H1 (cell line): Measurements from ENCODE around the gene ISG20L2. TPM values are rescaled to one million over a fixed set of nuclear protein-coding genes. Genes with fewer than 3 reads are reported as not detected.

Source experiments
- EGR1 ChIP-seq: IDR thresholded peaks from 2 replicates; pipeline ENCODE4 v1.6.1; 2011; ENCODE audit warnings: low read depth, low read length, borderline replicate concordance
- KDM4A ChIP-seq: IDR thresholded peaks from one replicate; pipeline ENCODE4 v1.7.1; 2012; ENCODE audit warnings: low read depth, mild to moderate bottlenecking, moderate library complexity, low read length, inconsistent platforms; ENCODE audit not compliant: severe bottlenecking
- PHF8 ChIP-seq: fragments of 200-600 bp; sonication (generic); conservative IDR thresholded peaks from 2 replicates; pipeline ENCODE4 v1.7.1; 2012; ENCODE audit warnings: low read depth, mild to moderate bottlenecking, inconsistent platforms, low read length, moderate library complexity
- polyA plus RNA-seq, 7 experiments: library from polyadenylated mRNA; depleted of rRNA in 3 of 7; stranded (reverse) in 5 of 7; unstranded in 2 of 7; fragments of >200 nt in 5 of 7; fragments of 200-250 nt in 2 of 7; gene quantifications; 1 replicate in 5 of 7; 2 replicates in 1 of 7; 4 replicates in 1 of 7; pipeline versions ENCODE4 v1.2.1 to v1.2.3, GENCODE V29; 2011 to 2013; ENCODE audit warnings: missing spikeins in 2 of 7, mixed read lengths in 2 of 7
- total RNA-seq: library from RNA; stranded (reverse); fragmentation: NEBNext Ultra II Directional; extraction: Animal tissue kit (Norgen Biotek cat#: 25700); gene quantifications from 2 replicates; pipeline ENCODE4 v1.2.1, GENCODE V29; 2021

ISG20L2 gene
- total and polyA plus RNA-seq, 2 of the 8 experiments (the other 6 are each of a cell fraction or from before 2014, with no cell fraction given) = 47.5 to 53.0 TPM

DNA sequence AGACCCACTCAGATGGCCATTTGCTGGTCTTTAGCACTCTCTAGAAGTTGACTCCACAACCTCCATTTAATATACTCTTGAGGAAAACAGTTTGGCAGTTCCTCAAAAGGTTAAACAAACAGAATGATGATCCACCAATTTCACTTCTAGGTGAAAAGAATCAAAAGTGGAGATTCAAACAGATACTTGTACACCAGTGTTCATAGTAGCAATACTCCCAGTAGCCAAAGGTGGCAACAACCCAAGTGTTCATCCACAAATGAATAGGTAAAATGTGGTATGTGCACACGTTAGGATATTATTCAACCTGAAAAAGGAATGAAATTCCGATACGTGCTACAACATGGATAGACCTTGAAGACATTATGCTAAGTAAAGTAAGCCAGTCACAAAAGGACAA, 45.0 kb upstream of the ISG20L2 start (continued):
- no peak for TF ChIP-seq EGR1
- no peak for TF ChIP-seq KDM4A
- TF ChIP-seq PHF8 = no peak
